ENCODE measurements around the gene FNDC3A.

- TF ChIP-seq SUZ12 (IDR thresholded peaks at IDR 0.05; ENCODE audit: extremely low read depth, insufficient read depth, insufficient read length) (no peak), ZNF274 (IDR thresholded peaks at IDR 0.05; ENCODE audit: low read depth, low read length) (no peak)
Measured at GRCh38 chr13:48938308-48938943, 37.3 kb upstream of the FNDC3A start.

Measured in NT2/D1 (cell line).